Common myeloid progenitor, CD34-positive (primary cell): ENCODE results near the gene DTD1.

ENCODE experiments used
- CTCF ChIA-PET: fragments of 350-600 bp; sonication (Branson Sonifier 250); formaldehyde crosslinking; loops from one replicate; lab custom pipeline; 2021; ENCODE audit warnings: antibody characterized with exemption; lab: Charles Lee
- POLR2A ChIA-PET: fragments of 350-600 bp; sonication (Branson Sonifier 250); formaldehyde crosslinking; loops from one replicate; lab custom pipeline; 2021; ENCODE audit warnings: antibody characterized with exemption; lab: Charles Lee
- DNase-seq, 3 donors: peaks; one replicate each; pipeline versions ENCODE4 v3.0.0 to v3.0.0-alpha.2; 2013
- H3K27ac ChIP-seq, 2 experiments: 1 replicate in 1 of 2; 2 replicates in 1 of 2; pipeline ENCODE4 v1.7.0; 2013; ENCODE audit warnings: inconsistent platforms in 2 of 2, low read length in 2 of 2, mild to moderate bottlenecking in 2 of 2, low read depth in 1 of 2, moderate library complexity in 1 of 2; ENCODE audit not compliant: severe bottlenecking in 2 of 2, insufficient read depth in 1 of 2, poor library complexity in 1 of 2
- H3K27me3 ChIP-seq, 5 experiments: replicated peaks in 2 of 5; 1 replicate in 3 of 5; 2 replicates in 2 of 5; pipeline versions ENCODE4 v1.6.1 to v1.7.0; 2013; ENCODE audit warnings: low read length in 4 of 5, mild to moderate bottlenecking in 2 of 5, moderate library complexity in 2 of 5, inconsistent platforms in 1 of 5; ENCODE audit not compliant: insufficient read depth in 5 of 5, control insufficient read depth in 4 of 5
- H3K36me3 ChIP-seq, 4 experiments: 1 replicate in 2 of 4; 2 replicates in 2 of 4; pipeline versions ENCODE4 v1.6.1 to v1.7.0; 2013; ENCODE audit warnings: low read length in 3 of 4, control low read depth in 1 of 4, mild to moderate bottlenecking in 1 of 4; ENCODE audit not compliant: control insufficient read depth in 4 of 4, insufficient read depth in 4 of 4
- H3K4me1 ChIP-seq, 4 experiments: 1 replicate in 3 of 4; 2 replicates in 1 of 4; pipeline versions ENCODE4 v1.6.1 to v1.7.1; 2013; ENCODE audit warnings: low read length in 3 of 4, mild to moderate bottlenecking in 3 of 4, control low read depth in 1 of 4, inconsistent platforms in 1 of 4, moderate library complexity in 1 of 4; ENCODE audit not compliant: control insufficient read depth in 4 of 4, insufficient read depth in 4 of 4; ENCODE audit errors: control extremely low read depth in 1 of 4
- H3K4me3 ChIP-seq, 7 experiments: 1 replicate in 4 of 7; 2 replicates in 3 of 7; pipeline versions ENCODE4 v1.5.1 to v1.7.0; 2013; ENCODE audit warnings: mild to moderate bottlenecking in 7 of 7, low read length in 6 of 7, moderate library complexity in 6 of 7, inconsistent platforms in 2 of 7, low read depth in 2 of 7, control low read depth in 1 of 7; ENCODE audit not compliant: insufficient read depth in 4 of 7, control insufficient read depth in 1 of 7; ENCODE audit errors: extremely low read depth in 1 of 7
- H3K9me3 ChIP-seq, 5 experiments: 1 replicate in 4 of 5; 2 replicates in 1 of 5; pipeline versions ENCODE4 v1.6.1 to v1.7.1; 2013; ENCODE audit warnings: low read length in 4 of 5, mild to moderate bottlenecking in 2 of 5, inconsistent platforms in 1 of 5, low read depth in 1 of 5, moderate library complexity in 1 of 5; ENCODE audit not compliant: control insufficient read depth in 4 of 5, insufficient read depth in 2 of 5; ENCODE audit errors: control extremely low read depth in 1 of 5
- WGBS: methylation state at CpG from one replicate; pipeline ENCODE4 v1.1.5; 2013; ENCODE audit not compliant: insufficient coverage; 5-methylcytosine and 5-hydroxymethylcytosine counted together

Gene DTD1

GRCh38 chr20:18721551-18722115 is 133.8 kb downstream of the DTD1 start:
- CTCF ChIA-PET: no interaction called here
- peaks cover 0 to 4% (median 0%) of the 10 kb centered on the region in 5 experiments for H3K9me3 ChIP-seq
- DNase-seq: no peak
- no peak overlapping the region for H3K4me3 ChIP-seq
- WGBS: 96% methylated on average over 7 of the region's 9 CpGs
- H3K36me3 ChIP-seq: no peaks in the 10 kb centered on the region
- POLR2A ChIA-PET: no interaction called here
- no peaks in the 10 kb centered on the region for H3K4me1 ChIP-seq
- no peak overlapping the region for H3K27ac ChIP-seq
- H3K27me3 ChIP-seq: no peaks in the 10 kb centered on the region

DNA sequence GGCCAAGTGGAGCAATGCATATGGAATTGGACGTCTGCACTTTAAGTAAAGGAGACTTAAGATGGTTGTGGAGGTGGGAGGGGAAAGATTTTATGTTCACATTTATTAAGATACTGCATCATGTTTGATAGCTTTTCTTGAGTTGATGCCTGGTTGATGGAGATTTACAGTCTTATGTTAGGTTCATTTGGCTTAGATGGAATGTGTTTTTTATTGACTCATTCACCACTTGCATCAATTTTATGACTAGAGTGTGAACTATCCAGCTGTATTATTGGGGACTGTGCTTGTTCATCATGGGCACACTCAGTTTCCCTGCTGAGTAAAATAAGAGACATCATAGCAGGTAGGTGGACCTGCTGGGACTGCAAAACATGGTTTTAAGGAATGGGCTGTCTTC is 134.5 kb downstream of the DTD1 start:
- Histone ChIP-seq H3K36me3 (no peaks in the 10 kb centered on the region), H3K27me3 (no peaks in the 10 kb centered on the region), H3K4me3 (no peak overlapping the region), H3K9me3 (peaks cover 0 to 4% (median 0%) of the 10 kb centered on the region in 5 experiments), H3K4me1 (no peaks in the 10 kb centered on the region), H3K27ac (no peak overlapping the region)
- ChIA-PET CTCF (no interaction called here), POLR2A (no interaction called here)
- DNase-seq: no peak
- no CpG with 5 or more reads among the region's 1 CpG for WGBS

- DNase-seq: no peak
- Histone ChIP-seq H3K27me3 (no peaks in the 10 kb centered on the region), H3K9me3 (peaks cover 0 to 4% (median 0%) of the 10 kb centered on the region in 5 experiments), H3K4me3 (no peak overlapping the region), H3K4me1 (no peaks in the 10 kb centered on the region), H3K36me3 (no peaks in the 10 kb centered on the region), H3K27ac (no peak overlapping the region)
- 100% methylated on average over 2 of the region's 3 CpGs for WGBS
- ChIA-PET CTCF (no interaction called here), POLR2A (no interaction called here)
Observed at GRCh38 chr20:18724077-18724476, 136.2 kb downstream of the DTD1 start.

GRCh38 chr20:18724788-18725464 is 137.1 kb downstream of the DTD1 start:
- H3K4me3 ChIP-seq: no peak overlapping the region
- POLR2A ChIA-PET: no interaction called here
- H3K4me1 ChIP-seq: no peaks in the 10 kb centered on the region

GRCh38 chr20:18727032-18727508 is 139.2 kb downstream of the DTD1 start:
- H3K36me3 ChIP-seq: no peaks in the 10 kb centered on the region
- no peak overlapping the region for H3K4me3 ChIP-seq
- H3K9me3 ChIP-seq: no peaks in the 10 kb centered on the region
- DNase-seq: no peak
- H3K27ac ChIP-seq: no peak overlapping the region
- H3K4me1 ChIP-seq: no peaks in the 10 kb centered on the region
- H3K27me3 ChIP-seq: no peaks in the 10 kb centered on the region
- ChIA-PET CTCF (no interaction called here), POLR2A (no interaction called here)
- WGBS: 95% methylated on average over 9 of the region's 9 CpGs

More at GRCh38 chr20:18724788-18725464, 137.1 kb downstream of the DTD1 start:
- 100% methylated on average over 2 of the region's 4 CpGs for WGBS
- no peaks in the 10 kb centered on the region for H3K27me3 ChIP-seq
- CTCF ChIA-PET: no interaction called here
- H3K27ac ChIP-seq: no peak overlapping the region
- peaks cover 0 to 4% (median 0%) of the 10 kb centered on the region in 5 experiments for H3K9me3 ChIP-seq
- no peaks in the 10 kb centered on the region for H3K36me3 ChIP-seq
- DNase-seq: no peak

- Histone ChIP-seq H3K27ac (no peak overlapping the region), H3K36me3 (no peaks in the 10 kb centered on the region), H3K4me3 (no peak overlapping the region), H3K4me1 (no peaks in the 10 kb centered on the region), H3K9me3 (no peaks in the 10 kb centered on the region), H3K27me3 (no peaks in the 10 kb centered on the region)
- no peak for DNase-seq
- 83% methylated on average over 8 of the region's 8 CpGs for WGBS
- ChIA-PET CTCF (no interaction called here), POLR2A (no interaction called here)
Observed at GRCh38 chr20:18728165-18728869, 140.5 kb downstream of the DTD1 start.

GRCh38 chr20:18728870-18729224 is 141.0 kb downstream of the DTD1 start:
- CTCF ChIA-PET: no interaction called here

More at GRCh38 chr20:18728870-18729224, 141.0 kb downstream of the DTD1 start:
- H3K4me1 ChIP-seq: no peaks in the 10 kb centered on the region
- POLR2A ChIA-PET: no interaction called here
- no peaks in the 10 kb centered on the region for H3K9me3 ChIP-seq
- 100% methylated on average over 1 of the region's 5 CpGs for WGBS
- no peak overlapping the region for H3K27ac ChIP-seq
- H3K36me3 ChIP-seq: no peaks in the 10 kb centered on the region
- no peaks in the 10 kb centered on the region for H3K27me3 ChIP-seq
- DNase-seq: no peak
- no peak overlapping the region for H3K4me3 ChIP-seq
